HG02884 (cell line): ENCODE data around the gene LIX1.
"Not testable (repeated sequence)": the region's sequence is repeated elsewhere in the genome, so short reads cannot be mapped to it uniquely, and the experiment has no call there.

Experiments used
- ATAC-seq: cut with Tn5 transposase; IDR thresholded peaks from one replicate; pipeline ENCODE4 v1.9.1; 2021; ENCODE audit warnings: mild to moderate bottlenecking, moderate library complexity; ENCODE audit not compliant: unreplicated experiment

The LIX1 gene

GRCh38 chr5:97105501-97106215 lies 36.8 kb downstream of the LIX1 start:
- no peak for ATAC-seq

- no peak for ATAC-seq
Observed at GRCh38 chr5:97102010-97102470, 40.4 kb downstream of the LIX1 start.

DNA sequence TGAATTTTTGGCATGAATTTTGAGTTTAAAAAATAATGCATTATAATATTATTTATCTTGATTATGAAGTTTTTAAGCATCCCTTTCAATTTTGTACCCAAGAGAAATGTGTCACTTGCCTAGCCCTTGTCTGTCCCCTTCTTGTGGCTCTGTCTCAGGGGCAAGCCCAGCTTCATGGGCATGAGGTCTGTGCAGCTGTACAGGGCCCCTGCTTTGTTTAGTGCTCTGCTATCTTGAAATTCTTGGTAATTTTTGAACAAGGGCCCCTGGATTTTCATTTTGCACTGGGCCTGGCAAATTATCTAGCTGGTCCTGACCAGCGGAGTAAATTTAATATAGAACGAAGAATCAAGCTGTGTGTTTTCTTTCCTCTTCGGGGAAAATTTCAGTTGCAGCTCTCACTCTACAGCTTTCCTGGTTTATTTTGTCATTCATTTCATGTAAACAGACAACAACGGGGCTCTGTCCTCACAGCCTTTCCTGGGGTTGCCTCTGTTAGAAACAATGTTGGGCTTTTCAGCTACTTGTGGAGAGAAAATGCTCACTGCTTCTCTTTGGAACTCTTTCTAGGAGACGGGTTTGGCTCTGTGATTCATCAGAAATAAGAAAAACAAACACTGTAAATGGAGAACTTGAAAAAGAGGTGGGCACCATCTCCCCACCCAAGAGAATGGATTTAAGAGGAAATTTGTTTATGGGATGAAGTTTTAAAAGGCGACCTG lies 41.1 kb downstream of the LIX1 start:
- no peak for ATAC-seq

DNA sequence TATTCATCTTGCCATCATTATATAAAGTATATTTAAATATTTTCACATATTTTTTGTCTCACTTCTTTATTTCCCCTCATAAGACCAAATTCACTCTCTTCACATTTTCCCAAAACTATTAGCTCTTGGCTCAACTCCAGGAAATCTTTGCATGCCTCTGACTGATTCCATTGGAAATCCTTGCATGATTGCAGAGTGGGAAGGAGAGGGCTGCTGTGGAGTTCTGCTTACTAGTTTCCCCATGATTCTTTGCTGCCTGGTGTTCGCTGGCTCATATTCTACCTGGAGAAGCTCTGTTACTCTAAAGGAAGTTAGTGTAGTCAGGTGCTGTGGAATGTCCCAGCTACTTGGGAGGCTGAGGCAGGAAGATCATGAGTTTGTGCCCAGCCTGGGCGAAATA lies 41.9 kb downstream of the LIX1 start:
- ATAC-seq, result no peak

DNA sequence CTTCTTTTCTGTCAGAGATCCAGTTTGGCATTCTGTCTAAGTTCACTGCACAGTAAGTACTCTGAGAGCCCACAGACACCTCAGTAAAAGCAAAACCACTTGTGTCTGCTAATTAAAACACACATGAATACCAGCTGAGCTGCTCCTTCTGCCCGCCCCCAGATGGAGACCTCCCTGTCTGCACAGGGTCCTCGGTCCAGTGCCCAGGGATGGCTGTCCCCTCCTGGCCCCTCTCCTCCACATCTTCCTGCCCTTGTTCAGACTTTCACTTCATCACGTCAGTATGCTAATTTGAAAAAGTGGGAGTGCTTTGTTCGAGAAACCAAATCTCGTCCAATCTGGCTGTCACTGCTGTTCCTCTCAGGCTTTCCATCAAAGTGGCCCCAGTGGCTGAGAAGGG lies 43.5 kb downstream of the LIX1 start:
- ATAC-seq, result no peak

- ATAC-seq, result no peak
Observed at GRCh38 chr5:97097326-97098230, 44.8 kb downstream of the LIX1 start.

DNA sequence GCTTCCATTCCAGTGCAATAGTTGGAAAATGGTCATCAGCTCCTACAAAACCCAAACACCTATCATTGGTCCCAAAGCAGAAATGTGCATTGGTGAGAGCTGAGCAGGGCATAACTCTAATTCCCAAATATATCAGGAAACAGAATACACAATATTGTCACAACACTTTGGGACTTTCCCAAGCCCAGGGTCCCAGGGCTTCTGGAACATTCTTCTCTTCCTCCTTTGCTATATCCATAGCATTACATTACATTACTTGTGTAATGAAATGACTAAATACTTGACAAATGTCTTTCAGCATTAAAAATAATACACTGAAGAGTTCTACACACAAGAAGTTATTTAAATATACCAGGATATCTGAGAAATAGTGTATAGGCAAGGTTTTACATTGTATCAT lies 45.6 kb downstream of the LIX1 start:
- ATAC-seq, result no peak

DNA sequence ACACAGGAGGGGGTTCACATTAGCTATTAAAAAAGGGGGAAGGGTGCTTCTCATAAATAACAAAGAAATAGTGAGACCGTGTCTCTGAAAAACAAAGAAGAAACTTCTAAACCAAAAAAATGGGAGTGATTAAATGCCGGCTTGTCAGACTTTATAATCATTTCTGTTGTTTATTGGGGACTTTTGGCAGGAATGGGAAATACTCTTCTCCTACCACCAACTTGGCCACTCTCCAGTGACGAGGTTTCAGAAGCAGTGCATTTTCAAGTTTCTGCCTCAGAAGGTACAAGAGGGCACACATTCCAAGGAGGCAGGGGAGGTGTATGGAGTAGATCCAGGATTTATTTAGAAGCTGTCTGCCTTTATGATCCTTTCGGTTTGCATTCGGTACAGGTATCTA lies 46.2 kb downstream of the LIX1 start:
- no peak for ATAC-seq

GRCh38 chr5:97095318-97095732 lies 47.1 kb downstream of the LIX1 start:
- peak; percentile 39 for ATAC-seq

GRCh38 chr5:97094579-97095317 lies 47.7 kb downstream of the LIX1 start:
- peak; percentile 98 for ATAC-seq

- ATAC-seq, result no peak
Observed at GRCh38 chr5:97093193-97093592, 49.2 kb downstream of the LIX1 start.

GRCh38 chr5:97090944-97091343 lies 51.5 kb downstream of the LIX1 start:
- no peak for ATAC-seq

DNA sequence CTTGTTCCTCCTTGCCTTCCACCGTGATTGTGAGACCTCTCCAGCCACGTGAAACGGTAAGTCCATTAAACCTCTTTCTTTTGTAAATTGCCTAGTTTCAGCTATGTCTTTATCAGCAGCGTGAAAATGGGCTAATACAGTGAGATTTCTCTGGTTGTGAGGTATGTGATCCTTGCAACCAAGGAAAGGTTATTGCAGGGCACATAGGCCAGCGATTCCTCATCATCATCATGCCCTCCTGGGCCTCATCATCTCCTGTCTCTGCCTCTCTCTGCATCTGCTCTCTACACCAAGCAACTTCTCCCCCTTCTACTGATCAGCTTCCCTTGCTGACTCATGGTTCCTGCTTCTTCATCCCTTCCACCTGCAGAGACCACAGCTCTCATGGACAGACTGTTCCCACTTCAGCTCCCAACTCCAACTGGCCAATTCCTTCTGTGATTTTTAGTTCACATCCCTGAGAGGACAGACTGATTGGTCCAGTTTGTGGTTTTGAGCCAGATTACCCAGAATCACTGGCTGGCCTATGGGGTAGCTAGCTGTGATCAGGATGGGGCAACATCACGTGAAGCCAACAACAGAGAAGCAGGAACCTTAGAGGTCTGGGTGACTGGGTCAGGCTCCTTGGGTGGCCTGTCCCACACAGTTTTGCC lies 53.1 kb downstream of the LIX1 start:
- no peak for ATAC-seq

- no peak for ATAC-seq
Observed at GRCh38 chr5:97088774-97089148, 53.6 kb downstream of the LIX1 start.

DNA sequence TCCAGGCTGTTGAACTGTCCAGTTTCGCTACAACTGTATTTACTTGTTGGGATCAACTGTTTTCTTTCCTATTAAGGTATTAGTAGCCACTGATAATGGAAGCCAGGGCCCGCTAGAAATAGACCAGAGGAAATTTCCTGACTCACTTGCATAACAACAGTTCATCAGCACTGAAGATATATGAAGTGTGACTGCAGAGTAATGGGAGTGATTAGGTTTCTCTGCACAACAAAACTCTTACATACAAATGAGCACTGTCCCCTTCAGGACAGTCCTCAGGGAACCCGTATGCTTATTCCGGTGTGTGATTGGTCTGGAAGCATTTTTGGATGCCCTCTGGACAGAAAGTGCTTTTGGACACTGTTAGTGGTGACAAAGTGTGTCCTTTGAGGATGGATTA lies 55.3 kb downstream of the LIX1 start:
- no peak for ATAC-seq

DNA sequence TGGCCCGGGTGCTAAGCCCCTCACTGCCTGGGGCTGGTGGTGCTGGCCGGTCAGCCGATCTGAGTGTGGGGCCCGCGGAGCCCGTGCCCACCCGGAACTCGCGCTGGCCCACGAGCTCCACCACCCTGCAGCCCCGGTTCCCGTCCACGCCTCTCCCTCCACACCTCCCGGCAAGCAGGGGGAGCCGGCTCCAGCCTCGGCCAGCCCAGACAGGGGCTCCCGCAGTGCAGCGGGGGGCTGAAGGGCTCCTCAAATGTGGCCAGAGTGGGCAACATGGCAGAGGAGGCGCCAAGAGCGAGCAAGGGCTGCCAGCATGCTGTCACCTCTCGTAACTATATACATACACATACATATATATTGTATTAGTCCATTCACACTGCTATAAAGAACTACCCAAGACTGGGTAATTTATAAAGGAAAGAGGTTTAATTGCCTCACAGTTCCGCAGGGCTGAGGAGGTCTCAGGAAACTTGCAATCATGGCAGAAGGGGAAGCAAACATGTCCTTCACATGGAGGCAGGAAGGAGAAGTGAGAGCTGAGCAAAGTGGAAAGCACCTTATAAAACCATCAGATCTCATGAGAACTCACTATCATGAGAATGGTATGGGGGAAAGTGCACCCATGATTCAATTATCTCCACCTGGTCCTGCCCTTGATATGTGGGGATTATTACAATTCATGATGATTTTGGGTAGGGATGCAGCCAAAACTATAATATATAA lies 56.8 kb downstream of the LIX1 start:
- ATAC-seq, result no peak

GRCh38 chr5:97084782-97085458 lies 57.5 kb downstream of the LIX1 start:
- not testable (repeated sequence) for ATAC-seq

GRCh38 chr5:97078958-97079743 lies 63.3 kb downstream of the LIX1 start:
- ATAC-seq, result no peak
